Right lung (tissue), 5 donors: Measurements from ENCODE around the gene IFRD2. TPM values are rescaled to one million over a fixed set of nuclear protein-coding genes. Genes with fewer than 3 reads are reported as not detected.

Experiments used
- polyA plus RNA-seq, 5 donors: library from polyadenylated mRNA; unstranded; fragments of 120-200 nt; gene quantifications; one replicate each; pipeline versions ENCODE4 v1.2.1 to v1.2.3, GENCODE V29; 2013; ENCODE audit warnings: inconsistent platforms in 1 of 5, low replicate concordance in 1 of 5; ENCODE audit not compliant: insufficient read length in 5 of 5, insufficient read depth in 1 of 5

IFRD2 gene
- polyA plus RNA-seq, 5 donors, result 26.6 to 46.5 (median 34.0) TPM

Other genes starting within 250 kb of the IFRD2 start
- gene RBM5, start 203.5 kb downstream of the IFRD2 start, polyA plus RNA-seq, result 100 to 1,000 TPM; 347 to 542 (median 418) TPM
- 10 to 100 TPM; 33.1 to 57.1 (median 44.4) TPM for gene SEMA3F, start 137.1 kb downstream of the IFRD2 start, polyA plus RNA-seq
- not detected for gene GNAT1, start 100.8 kb downstream of the IFRD2 start, polyA plus RNA-seq
- gene SLC38A3, start 87.2 kb downstream of the IFRD2 start, polyA plus RNA-seq, result 10 to 100 TPM in 1 of 5 donors, 1 to 10 TPM in 4; 5.3 to 10.0 (median 7.9) TPM
- 100 to 1,000 TPM; 234 to 282 (median 257) TPM for gene GNAI2, start 56.2 kb downstream of the IFRD2 start, polyA plus RNA-seq
- gene SEMA3B, start 23.3 kb downstream of the IFRD2 start, polyA plus RNA-seq, result 10 to 100 TPM; 14.9 to 31.5 (median 29.6) TPM
- 1 to 10 TPM in 1 of 5 donors, under 1 TPM in 4; 0.14 to 1.4 (median 0.36) TPM for gene LSMEM2, start 13.3 kb downstream of the IFRD2 start, polyA plus RNA-seq
- gene HYAL3, start 7.0 kb upstream of the IFRD2 start, polyA plus RNA-seq, result 1 to 10 TPM; 2.9 to 5.8 (median 3.2) TPM
- gene NAA80, start 7.0 kb upstream of the IFRD2 start, polyA plus RNA-seq, result 10 to 100 TPM in 1 of 5 donors, 1 to 10 TPM in 4; 6.1 to 10.2 (median 7.9) TPM
- gene HYAL1, start 11.1 kb upstream of the IFRD2 start, polyA plus RNA-seq, result 1 to 10 TPM; 2.2 to 3.1 (median 2.5) TPM
- 100 to 1,000 TPM in 1 of 5 donors, 10 to 100 TPM in 4; 67.8 to 113 (median 77.3) TPM for gene HYAL2, start 30.3 kb upstream of the IFRD2 start, polyA plus RNA-seq
- gene TUSC2, start 35.8 kb upstream of the IFRD2 start, polyA plus RNA-seq, result 10 to 100 TPM; 18.4 to 26.2 (median 18.9) TPM
- gene RASSF1, start 48.4 kb upstream of the IFRD2 start, polyA plus RNA-seq, result 10 to 100 TPM; 24.1 to 34.2 (median 27.9) TPM
- 10 to 100 TPM in 4 of 5 donors, 1 to 10 TPM in 1; 4.7 to 32.7 (median 20.9) TPM for gene ZMYND10, start 53.3 kb upstream of the IFRD2 start, polyA plus RNA-seq
- gene NPRL2, start 58.3 kb upstream of the IFRD2 start, polyA plus RNA-seq, result 10 to 100 TPM; 27.5 to 36.0 (median 30.8) TPM
- gene CYB561D2, start 58.4 kb upstream of the IFRD2 start, polyA plus RNA-seq, result 10 to 100 TPM in 2 of 5 donors, 1 to 10 TPM in 3; 7.8 to 12.1 (median 9.5) TPM
- gene TMEM115, start 67.1 kb upstream of the IFRD2 start, polyA plus RNA-seq, result 10 to 100 TPM; 22.2 to 38.0 (median 27.5) TPM
- 10 to 100 TPM; 11.3 to 33.6 (median 27.5) TPM for gene CACNA2D2, start 211.2 kb upstream of the IFRD2 start, polyA plus RNA-seq